Choroid plexus epithelial cell (primary cell): ENCODE data around the gene PLCD1.

ENCODE experiments used
- DNase-seq: peaks from one replicate; pipeline ENCODE4 v3.0.0-alpha.2; 2010; ENCODE audit warnings: low read depth
- H3K4me3 ChIP-seq: 2 replicates; pipeline ENCODE4 v1.5.1; 2011; ENCODE audit warnings: low read depth, mild to moderate bottlenecking, control low read depth, low read length, moderate library complexity
- TF ChIP-seq, protein P1 (sequence below): conservative IDR thresholded peaks from 2 replicates; pipeline ENCODE4 v1.5.1; 2011; ENCODE audit warnings: low read depth, mild to moderate bottlenecking, control low read depth, inconsistent platforms, low read length, moderate library complexity

Gene PLCD1

DNA sequence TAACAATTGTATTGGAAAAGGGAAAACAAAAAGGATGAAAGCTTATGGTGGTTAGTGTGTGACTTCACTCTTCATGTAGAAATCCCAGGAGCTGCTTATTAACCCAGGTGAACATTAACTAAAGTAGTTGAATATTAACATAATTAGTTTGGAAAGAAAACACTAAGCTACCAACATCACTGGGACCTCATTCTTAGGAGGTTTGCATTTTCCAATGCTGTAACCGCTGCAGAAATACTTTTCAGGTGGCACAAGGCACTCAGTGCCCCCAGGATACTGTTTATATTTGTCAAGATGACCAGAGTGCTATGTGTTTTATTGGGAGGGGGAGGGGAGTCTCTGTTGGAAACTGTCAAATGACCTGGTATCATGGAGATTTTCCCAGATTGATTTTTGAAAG is 64.7 kb downstream of the PLCD1 start:
- no peak for DNase-seq
- no peak overlapping the region for H3K4me3 ChIP-seq
- TF ChIP-seq, protein P1, sequence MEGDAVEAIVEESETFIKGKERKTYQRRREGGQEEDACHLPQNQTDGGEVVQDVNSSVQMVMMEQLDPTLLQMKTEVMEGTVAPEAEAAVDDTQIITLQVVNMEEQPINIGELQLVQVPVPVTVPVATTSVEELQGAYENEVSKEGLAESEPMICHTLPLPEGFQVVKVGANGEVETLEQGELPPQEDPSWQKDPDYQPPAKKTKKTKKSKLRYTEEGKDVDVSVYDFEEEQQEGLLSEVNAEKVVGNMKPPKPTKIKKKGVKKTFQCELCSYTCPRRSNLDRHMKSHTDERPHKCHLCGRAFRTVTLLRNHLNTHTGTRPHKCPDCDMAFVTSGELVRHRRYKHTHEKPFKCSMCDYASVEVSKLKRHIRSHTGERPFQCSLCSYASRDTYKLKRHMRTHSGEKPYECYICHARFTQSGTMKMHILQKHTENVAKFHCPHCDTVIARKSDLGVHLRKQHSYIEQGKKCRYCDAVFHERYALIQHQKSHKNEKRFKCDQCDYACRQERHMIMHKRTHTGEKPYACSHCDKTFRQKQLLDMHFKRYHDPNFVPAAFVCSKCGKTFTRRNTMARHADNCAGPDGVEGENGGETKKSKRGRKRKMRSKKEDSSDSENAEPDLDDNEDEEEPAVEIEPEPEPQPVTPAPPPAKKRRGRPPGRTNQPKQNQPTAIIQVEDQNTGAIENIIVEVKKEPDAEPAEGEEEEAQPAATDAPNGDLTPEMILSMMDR = no peak

DNA sequence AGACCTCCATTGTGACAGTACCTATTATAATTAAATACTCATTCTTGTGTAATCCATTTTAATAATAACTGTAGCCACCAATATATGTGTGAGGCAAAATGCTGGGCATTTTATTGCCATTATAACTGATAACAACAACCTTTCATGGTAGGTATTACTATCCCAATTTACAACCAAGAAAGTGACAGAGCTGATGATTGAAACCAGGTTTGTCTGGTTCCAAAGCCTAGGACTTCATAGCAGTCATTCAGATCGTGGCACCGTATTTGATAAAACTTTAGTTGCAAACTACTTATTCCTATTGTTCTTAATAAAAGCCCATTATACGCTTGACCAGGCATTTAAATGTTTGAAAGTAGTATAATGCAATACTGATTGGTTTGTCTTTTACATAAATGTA is 65.3 kb downstream of the PLCD1 start:
- TF ChIP-seq, protein P1 = no peak
- DNase-seq = no peak
- no peak overlapping the region for H3K4me3 ChIP-seq

DNA sequence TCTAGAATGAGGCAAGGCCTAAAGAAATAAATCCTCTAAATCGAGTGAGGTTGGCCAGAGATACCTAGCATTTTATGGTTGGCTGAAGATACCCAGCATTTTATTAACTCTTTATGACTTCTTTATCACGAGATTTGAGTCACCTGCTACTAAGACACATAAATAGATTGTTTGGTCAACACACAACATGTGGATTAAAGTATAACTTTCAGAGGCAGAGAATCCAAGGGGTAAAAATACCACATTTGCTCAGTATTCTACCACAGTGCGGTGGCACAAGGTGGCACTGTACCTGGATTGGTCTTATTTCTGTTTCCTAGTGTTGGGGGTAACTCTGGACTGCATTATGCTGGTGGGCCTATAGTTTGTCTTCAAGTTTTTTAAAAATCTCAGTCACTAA is 65.8 kb downstream of the PLCD1 start:
- H3K4me3 ChIP-seq = no peak overlapping the region
- DNase-seq = no peak
- TF ChIP-seq, protein P1 = no peak

DNA sequence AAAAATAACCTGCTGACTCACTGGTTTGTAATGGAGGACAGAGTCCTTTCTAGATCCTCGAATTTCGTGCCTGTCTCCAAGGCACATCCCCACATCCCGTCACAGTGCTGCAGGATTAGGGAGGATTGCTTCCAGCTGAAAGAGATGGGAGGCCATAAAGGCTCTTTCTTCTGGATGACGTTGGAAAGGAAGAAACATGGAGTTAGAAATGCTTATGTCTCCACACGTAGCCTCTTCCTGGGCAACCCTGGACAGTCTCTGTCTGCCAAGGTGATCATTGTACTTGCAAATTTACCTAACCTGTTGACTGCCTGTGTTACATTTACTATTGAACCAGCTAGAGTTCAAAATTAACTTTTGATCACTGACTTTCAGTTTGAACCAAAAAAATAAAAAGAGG is 66.4 kb downstream of the PLCD1 start:
- H3K4me3 ChIP-seq = no peak overlapping the region
- DNase-seq = no peak
- TF ChIP-seq, protein P1 = no peak

DNA sequence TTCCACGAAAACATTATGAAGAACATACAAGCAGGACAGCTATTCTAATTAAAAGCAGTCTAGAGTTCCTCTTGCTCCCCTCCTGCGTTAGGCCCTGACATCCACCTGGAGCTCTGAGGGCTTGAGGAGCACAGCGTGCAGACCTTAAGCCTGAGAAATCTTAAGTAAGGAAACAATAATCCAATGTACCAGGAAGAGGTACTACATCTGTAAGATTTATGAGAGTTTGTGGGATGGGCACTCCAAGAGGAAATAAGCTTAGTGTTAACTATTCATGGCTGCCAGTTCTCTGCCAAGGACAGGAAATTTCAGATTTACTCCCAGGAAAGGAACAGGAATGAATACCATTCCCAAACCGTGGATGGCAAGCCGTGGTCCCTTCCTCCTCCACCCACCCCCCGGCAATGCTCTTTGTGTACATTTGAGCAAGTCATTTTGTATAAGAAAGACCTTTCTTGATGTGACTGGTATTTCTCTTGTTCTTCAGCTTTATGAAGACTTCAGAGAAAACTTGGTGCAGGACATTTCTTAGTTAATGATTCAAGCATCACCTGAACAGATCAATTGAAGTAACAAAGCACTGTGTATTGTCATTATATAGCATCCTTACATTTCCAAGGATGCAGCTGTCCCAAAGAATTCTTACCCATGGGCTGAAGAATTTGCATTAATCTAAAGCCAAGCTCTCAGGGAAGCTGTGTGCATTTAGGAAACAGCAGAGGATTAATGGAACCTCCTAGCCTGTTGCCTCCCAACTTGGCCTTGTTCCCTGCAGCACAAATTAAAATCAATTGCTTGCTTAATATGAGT is 67.6 kb downstream of the PLCD1 start:
- TF ChIP-seq, protein P1 = no peak
- no peak overlapping the region for H3K4me3 ChIP-seq
- no peak for DNase-seq

DNA sequence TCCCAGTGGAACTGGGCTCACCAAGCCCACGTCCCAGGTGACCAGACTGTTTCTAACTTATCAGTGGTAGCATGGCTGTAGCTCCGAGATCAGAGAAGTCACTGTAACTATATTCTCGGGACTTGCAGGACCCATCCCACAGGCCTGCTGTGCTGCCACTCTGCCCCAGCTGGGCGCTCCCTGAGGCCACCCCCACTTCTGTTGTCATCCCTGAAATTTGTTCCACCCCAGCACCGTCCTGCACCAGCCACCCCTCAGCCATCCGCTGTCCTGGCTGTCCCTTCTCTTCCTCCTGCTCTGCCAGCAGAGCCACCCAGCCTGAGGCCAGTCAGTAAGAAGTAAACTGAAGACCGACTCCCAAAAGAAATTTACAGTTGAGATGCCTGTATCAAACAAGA is 71.9 kb downstream of the PLCD1 start:
- H3K4me3 ChIP-seq = no peak overlapping the region
- TF ChIP-seq, protein P1 = no peak
- no peak for DNase-seq
